GM21717 (cell line): ENCODE results near the gene GRID1.

Experiments used
- ATAC-seq: cut with Tn5 transposase; IDR thresholded peaks from one replicate; pipeline ENCODE4 v1.9.1; 2021; ENCODE audit warnings: mild to moderate bottlenecking, moderate library complexity; ENCODE audit not compliant: unreplicated experiment

Gene GRID1

DNA sequence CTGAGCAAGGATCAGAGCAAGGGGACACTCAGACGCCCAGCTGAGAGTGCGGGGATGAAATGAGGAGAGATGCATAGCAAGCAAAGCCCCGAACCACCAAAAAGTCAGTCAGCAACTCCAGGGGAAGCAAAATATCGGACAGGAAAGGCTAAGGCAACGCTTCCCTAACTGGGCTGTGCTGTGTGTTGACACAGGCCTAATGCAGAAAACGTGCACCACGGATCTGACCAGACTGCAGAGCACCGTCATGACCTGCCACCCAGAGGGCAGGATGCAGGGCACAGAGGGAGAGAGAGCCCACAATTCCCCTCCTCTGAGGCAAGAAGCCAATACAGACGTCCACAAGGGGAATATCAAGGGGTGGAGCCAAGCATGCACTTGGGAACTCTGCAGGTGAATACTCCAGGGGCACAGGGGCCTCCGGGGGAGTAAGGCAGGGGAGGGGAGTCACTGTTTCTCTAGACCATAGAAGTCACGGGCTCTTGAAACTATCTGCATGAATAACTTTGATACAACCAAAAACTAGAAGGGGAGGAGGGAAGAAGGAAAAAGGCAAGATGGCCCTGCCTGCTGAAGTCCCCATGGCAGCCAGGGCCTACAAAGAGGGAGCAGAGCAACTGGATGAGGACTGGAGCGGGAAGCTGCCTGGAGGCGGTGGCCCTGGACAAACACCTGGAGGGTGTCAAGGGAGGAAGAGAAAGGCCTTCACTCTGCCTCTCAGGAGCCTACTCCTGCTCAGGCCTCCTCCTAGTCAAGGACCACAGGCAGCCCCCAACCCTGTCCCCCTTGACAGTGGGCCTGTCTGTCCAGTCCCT is 26.2 kb downstream of the GRID1 start:
- ATAC-seq: no peak

GRCh38 chr10:86339226-86339865 is 27.2 kb downstream of the GRID1 start:
- ATAC-seq: no peak

DNA sequence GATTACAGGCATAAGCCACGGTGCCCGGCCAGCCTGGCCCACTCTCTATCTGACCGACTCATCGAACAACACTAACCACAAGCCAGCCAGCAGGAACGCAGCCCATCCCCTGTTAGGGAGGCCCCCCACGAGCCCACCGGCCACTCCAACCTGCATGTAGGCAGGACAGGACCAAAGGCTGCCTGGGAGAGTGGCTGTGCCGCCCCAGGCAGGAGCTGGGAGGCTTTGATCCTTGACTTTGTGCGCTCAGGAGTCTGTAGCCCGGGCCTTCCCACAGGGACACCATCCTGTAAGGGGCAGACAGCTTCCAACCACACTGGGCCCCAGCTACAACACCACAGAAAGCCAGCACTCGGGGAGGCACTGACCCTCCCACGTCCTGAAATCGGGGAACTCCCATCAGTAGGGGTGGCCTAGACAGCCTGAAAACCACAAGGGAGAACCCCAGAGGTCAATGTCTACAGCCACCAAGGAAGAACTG is 29.4 kb downstream of the GRID1 start:
- ATAC-seq: peak; percentile 62

DNA sequence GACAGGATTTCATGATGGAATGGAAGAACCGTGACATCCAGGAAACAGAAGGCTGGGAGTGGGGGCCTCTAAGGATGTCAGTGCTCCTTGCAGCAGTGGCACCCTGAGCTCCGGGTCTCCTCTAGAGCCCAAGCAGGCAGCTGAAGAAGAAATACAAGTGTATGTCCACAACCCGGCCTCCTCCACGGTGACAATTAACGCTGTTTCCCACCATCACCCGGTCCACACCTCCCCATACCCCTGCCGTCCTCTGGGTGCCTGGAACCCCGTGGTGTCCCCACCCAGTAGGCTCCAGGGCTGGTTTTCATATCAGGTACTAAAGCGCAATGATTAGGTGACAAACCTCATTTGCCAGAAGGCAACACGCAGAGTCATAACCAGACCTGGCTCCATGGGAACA is 30.3 kb downstream of the GRID1 start:
- no peak for ATAC-seq

DNA sequence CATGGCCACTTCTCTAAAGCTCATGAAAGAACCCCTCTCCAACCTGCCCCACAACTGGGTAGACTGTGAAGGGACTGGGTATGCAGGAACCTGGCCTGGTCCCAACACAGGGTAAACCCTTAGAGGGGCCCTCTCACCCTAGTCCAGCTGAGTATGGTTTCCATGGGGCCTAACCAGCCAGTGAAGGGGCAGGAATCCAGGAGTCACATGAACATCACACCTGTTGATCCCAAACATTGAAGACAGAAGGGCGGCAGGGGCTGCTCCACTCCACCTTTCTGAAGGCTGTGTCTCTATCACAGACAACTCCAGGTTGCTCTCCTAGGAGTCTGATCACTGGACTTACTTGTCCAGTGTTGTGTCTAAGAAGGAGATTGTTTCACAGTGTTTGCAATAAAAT is 30.8 kb downstream of the GRID1 start:
- no peak for ATAC-seq

GRCh38 chr10:86335257-86335656 is 31.3 kb downstream of the GRID1 start:
- ATAC-seq: no peak

DNA sequence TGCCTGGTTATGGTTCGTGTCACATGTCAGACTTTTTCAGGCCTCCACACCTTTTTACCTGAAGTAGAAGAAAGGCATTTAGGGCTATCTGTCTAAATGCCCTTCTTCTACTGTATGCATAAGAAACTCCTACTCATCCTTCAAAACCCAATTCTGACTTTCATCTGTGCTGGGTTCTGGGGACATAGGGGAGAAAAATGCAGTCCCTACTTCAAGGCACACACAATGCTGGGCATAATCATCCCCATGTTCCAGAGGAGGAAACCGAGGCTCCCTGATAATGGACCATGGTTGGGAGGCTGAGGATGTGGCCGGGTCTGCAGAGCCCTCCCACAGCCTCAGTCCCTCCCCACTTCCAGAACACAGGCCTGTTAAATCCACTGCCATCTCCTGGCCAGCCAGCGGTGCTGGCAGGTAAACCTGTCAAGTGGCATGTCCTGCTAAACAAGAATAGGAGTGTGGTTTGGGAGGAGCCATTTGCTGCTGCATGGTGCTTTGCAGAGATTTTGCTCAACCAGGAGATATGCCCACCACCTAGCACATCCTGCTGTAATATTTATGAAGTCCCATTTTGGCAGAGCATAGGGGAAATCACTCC is 32.0 kb downstream of the GRID1 start:
- ATAC-seq: no peak

- ATAC-seq: no peak
Observed at GRCh38 chr10:86333826-86334487, 32.6 kb downstream of the GRID1 start.

DNA sequence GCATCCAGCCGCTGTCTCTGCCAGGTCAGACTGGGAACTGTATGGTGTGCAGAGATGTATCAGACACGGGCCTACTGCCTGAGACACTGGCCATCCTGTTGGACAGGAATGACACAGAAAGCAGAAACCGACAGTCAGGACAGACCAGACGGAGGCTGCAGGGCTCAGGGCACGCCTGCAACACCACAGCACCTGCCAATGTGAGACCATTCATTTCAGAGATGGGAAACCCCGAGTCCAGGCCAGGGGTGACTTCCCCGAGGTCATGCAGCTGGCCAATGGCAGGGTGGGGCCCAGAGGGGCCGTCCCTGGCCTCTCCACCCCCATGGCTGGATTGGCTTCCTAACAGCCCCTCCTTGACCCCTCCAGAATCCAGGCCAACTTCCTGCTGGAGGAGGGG is 34.7 kb downstream of the GRID1 start:
- no peak for ATAC-seq

GRCh38 chr10:86330778-86331763 is 35.5 kb downstream of the GRID1 start:
- no peak for ATAC-seq

GRCh38 chr10:86329896-86330680 is 36.5 kb downstream of the GRID1 start:
- no peak for ATAC-seq

GRCh38 chr10:86329093-86329710 is 37.4 kb downstream of the GRID1 start:
- no peak for ATAC-seq

DNA sequence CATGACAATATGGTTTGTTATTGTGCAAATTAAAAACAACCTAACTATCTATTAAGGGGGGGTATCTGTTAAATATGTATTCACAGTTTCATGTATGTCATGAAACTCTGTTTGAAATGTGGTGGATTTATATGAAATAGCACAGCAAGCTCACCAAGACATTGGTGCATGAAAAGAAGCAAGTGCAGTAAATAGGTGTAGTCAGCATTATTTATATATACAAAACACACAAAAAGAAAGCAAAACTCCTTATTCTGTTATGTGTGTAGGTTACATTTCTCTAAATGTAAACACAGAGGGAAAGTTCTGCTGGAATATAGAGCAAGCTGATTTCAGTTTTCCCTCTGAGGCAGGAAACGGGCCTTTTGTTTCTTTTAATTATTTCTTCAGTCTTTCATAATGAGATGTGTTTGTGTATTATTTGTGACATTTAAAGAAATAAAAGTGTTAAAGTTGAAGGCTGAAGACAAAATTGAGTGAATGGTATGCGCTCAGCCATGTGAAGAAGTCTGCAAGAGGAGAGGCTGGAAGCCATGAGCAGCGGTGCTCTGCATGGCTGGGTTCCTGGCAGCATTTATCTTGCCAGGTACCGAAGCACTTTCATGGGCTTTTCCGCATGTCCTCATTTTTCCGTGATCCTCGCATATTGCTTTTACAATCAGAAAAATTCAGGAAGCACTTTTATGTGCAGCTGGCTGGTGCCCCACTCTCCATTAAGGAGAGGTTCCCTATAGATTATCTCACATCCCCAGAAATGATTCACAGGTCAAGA is 38.5 kb downstream of the GRID1 start:
- no peak for ATAC-seq

DNA sequence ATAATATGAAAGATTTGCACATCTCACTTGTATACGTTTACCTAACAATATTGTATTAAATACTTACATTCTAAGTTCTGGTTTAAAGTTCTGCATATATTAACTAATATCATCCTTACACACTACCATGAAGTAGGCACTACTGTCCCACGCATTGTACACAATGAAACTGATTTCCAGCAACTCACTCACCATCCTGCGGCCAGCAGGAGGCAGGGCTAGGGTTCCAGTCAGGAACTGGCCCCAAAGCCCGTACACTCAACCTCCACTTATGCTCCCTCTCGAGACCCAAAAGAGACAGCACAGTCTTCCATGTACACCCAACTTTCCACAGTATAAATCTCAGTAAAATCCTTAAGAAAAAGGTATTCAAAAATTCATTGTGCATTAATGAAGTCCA is 41.4 kb downstream of the GRID1 start:
- no peak for ATAC-seq

- no peak for ATAC-seq
Observed at GRCh38 chr10:86321568-86321967, 45.0 kb downstream of the GRID1 start.

DNA sequence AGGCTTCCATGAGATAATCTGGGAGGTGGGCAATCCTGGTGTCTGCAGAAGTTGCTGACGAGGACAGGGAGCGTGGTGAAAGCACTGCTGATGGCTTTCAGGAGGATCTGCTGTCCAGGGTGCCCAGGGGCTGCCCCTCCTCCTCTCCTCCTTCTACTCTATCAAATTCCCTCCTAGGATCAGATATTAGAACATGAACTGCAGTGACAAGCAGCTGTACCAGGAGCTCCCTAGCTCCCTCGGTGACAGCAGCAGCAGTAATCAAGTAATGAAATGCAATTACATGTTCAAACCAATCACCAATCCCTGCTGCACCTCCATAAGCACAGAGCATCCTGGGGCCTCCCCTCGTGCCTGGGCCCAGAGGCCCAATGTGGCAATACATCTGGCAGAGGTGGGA is 46.9 kb downstream of the GRID1 start:
- ATAC-seq: no peak

DNA sequence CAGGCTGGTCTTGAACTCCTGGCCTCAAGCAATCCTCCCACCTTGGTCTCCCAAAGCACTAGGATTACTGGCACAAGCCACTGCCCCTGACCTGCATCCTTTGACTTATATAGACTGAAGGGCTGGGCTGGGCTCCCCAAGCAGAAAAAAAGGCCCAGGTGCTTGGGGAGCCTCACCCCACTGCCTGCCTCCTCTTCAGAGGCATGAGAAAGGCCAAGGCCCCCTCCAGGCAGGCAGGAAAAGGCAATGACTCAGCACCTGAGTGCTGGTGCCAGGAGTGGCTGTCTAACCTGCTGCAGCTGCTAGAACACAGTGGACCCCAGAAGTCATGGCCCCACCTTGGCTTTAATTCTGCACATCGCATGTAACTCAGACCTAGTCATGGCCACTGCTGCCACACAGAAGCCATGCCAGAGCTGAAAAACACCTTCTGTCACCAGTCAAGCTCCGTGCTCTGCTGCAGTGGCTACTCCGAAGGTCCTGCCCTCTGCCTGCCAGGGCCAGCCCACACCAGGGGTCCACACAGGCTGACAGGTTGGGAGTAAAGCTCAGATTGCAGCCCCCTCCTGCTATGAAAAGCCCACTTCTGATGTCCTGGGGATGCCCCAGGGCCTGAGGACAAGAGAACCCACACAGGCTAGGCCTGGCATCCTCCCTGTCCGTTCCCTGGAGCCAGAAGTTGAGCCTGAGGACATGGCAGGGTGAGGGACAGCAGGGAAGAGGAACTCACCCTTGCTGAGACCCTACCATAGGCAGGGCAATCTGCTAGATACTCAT is 48.5 kb downstream of the GRID1 start:
- ATAC-seq: no peak

DNA sequence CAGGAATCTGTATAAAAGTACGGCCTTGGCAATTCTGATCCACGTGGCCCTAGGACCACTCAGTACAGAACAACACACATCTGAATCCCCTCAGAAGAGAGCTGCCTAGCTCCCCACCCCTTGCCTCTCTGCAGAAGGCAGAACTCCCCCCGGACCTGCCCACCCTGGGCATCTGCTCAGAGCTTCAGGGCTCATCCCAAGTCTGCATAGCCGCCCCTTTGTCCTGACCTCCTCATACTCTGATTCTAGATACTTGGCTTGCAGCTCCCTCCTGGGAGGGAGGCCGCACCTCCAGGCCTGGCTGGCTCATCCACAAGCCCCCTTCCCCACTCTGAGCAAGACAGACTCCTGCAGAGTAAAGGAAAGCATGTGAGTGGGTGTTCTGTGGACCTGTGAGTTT is 49.6 kb downstream of the GRID1 start:
- no peak for ATAC-seq
